Measurements from ENCODE around the gene TANGO2. TPM values are rescaled to one million over a fixed set of nuclear protein-coding genes. Genes with fewer than 3 reads are reported as not detected.

TANGO2 gene
- total and polyA plus RNA-seq, 9 of the 15 experiments (the other 6 are each of a cell fraction or from before 2014, with no cell fraction given), result 15.5 to 94.9 (median 70.1) TPM

DNA sequence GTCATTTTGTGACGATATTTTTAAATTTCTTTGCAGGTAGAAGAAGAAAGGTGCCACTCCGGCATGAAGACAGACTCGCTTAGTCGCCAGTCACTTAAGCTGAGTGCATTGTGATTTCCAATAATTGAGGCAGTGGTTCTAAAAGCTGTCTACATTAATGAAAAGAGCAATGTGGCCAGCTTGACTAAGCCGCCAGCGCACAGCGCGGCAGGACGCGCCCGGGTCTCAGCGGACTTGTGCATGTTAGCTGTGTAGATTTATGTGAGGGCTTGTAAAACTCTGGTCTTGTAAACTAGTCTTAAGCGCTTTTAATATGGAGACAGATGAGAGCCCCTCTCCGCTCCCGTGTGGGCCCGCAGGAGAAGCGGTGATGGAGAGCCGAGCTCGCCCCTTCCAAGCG, 64.7 kb downstream of the TANGO2 start:
- Histone ChIP-seq H2AFZ (ENCODE audit: low read depth, low read length) (no peak overlapping the region), H3K9me1 (ENCODE audit: control insufficient read depth, insufficient read depth, low read length) (peaks cover 16% of the 10 kb centered on the region), H3K9ac (ENCODE audit: insufficient read depth in 1 of 2, low read depth in 2 of 2, low read length in 2 of 2) (peak overlapping the region; percentile 27 to 73), H3K4me3 (no peak overlapping the region), H3K27me3 (ENCODE audit: control insufficient read depth in 2 of 2, insufficient read depth in 2 of 2, low read length in 2 of 2) (no peaks in the 10 kb centered on the region), H4K20me1 (replicated peaks; ENCODE audit: control insufficient read depth, insufficient read depth, low read length) (peaks cover 39% of the 10 kb centered on the region), H3K79me2 (ENCODE audit: control insufficient read depth, insufficient read depth, low read length) (peaks cover 96% of the 10 kb centered on the region), H3K9me3 (replicated peaks; ENCODE audit: control insufficient read depth, insufficient read depth, low read depth, low read length) (no peaks in the 10 kb centered on the region), H3K4me2 (ENCODE audit: insufficient read depth, low read length) (no peak overlapping the region), H3K27ac (ENCODE audit: extremely low read depth, low read depth, low read length) (peak overlapping the region; percentile 76), H3K4me1 (replicated peaks in 1 of 2; ENCODE audit: control insufficient read depth in 2 of 2, insufficient read depth in 2 of 2, low read length in 2 of 2) (peaks cover 40 to 56% of the 10 kb centered on the region in 2 experiments), H3K36me3 (ENCODE audit: control insufficient read depth, insufficient read depth, low read length) (peaks cover 91% of the 10 kb centered on the region)
- in situ Hi-C loops (cut with MboI), result loop anchor here (5.0 kb wide), 1 partner anchor 113 kb away; no protein-coding TSS in a partner anchor
- ChIA-PET CTCF (ENCODE audit: low intra/inter-chr PET ratio) (interaction anchor here (0.7 to 2.8 kb wide), 3 partner anchors 60 to 117 kb away, joined by 3 to 19 read pairs (median 6); no protein-coding TSS in a partner anchor), POLR2A (interaction anchor here (0.9 to 19.4 kb wide), 6 partner anchors 8 to 111 kb away, joined by 3 to 513 read pairs (median 4); partner anchors contain the start of genes RANBP1 and TRMT2A)
- 97% methylated on average over 20 of the region's 20 CpGs for WGBS (ENCODE audit: insufficient coverage, low coverage, missing lambda C conversion rate)
- DNase-seq (ENCODE audit: extremely low read depth in 1 of 4, low spot score in 3 of 4) (no peak), FAIRE-seq (no peak), ATAC-seq (no peak)
- intact Hi-C loops (cut with micrococcal nuclease), result loop anchor here (1.0 kb wide), 3 partner anchors 60 to 115 kb away; partner anchors contain the start of gene TANGO2
- BruUV-seq (replicated peaks), result no TSS peak
- TF ChIP-seq ZKSCAN3 (CRISPR knock-in tag; IDR thresholded peaks at IDR 0.05) (peak; percentile 32; the same call in 1 of the 2 replicates), NR2C1 (IDR thresholded peaks at IDR 0.05) (no peak), NR2C1 (tag; IDR thresholded peaks at IDR 0.05) (no peak), ZSCAN29 (IDR thresholded peaks at IDR 0.05) (no peak), WHSC1 (IDR thresholded peaks at IDR 0.05; ENCODE audit: low read length) (peak; percentile 81), HDAC1 (IDR thresholded peaks at IDR 0.05) (no peak), HCFC1 (IDR thresholded peaks at IDR 0.05; ENCODE audit: low read depth, low read length) (0 out of 2 replicates have a peak, but pooled peaks have one; percentile 6), JUN (IDR thresholded peaks at IDR 0.05; ENCODE audit: borderline replicate concordance, low read depth, low read length) (peak; percentile 13; the same call in 1 of the 2 replicates), JUN (CRISPR knock-in tag; IDR thresholded peaks at IDR 0.05; ENCODE audit: borderline replicate concordance) (no peak), PCBP1 (IDR thresholded peaks at IDR 0.05; ENCODE audit: low read depth, low read length, poor library complexity, severe bottlenecking) (no peak), NR2F6 (CRISPR knock-in tag; IDR thresholded peaks at IDR 0.05) (no peak), SLC30A9 (CRISPR knock-in tag; IDR thresholded peaks at IDR 0.05) (0 out of 2 replicates have a peak, but pooled peaks have one; percentile 40), RAD21 (CRISPR knock-in tag; conservative IDR thresholded peaks at IDR 0.05 in 1 of 2, IDR thresholded peaks at IDR 0.05 in 1 of 2) (0 out of 4 replicates have a peak, but pooled peaks of 1 of the 2 experiments have one; percentile 3), NFIX (CRISPR knock-in tag; IDR thresholded peaks at IDR 0.05; ENCODE audit: low read depth) (no peak)
- TF ChIP-seq, protein P1, sequence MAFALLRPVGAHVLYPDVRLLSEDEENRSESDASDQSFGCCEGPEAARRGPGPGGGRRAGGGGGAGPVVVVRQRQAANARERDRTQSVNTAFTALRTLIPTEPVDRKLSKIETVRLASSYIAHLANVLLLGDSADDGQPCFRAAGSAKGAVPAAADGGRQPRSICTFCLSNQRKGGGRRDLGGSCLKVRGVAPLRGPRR (CRISPR knock-in tag; IDR thresholded peaks at IDR 0.05), result peak; percentile 12; the same call in 1 of the 2 replicates
- TF ChIP-seq, protein P2, sequence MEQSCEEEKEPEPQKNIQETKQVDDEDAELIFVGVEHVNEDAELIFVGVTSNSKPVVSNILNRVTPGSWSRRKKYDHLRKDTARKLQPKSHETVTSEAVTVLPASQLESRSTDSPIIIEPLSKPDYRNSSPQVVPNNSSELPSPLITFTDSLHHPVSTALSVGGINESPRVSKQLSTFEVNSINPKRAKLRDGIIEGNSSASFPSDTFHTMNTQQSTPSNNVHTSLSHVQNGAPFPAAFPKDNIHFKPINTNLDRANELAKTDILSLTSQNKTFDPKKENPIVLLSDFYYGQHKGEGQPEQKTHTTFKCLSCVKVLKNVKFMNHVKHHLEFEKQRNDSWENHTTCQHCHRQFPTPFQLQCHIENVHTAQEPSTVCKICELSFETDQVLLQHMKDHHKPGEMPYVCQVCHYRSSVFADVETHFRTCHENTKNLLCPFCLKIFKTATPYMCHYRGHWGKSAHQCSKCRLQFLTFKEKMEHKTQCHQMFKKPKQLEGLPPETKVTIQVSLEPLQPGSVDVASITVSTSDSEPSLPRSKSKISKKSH (CRISPR knock-in tag; IDR thresholded peaks at IDR 0.05), result no peak
- TF ChIP-seq, protein P3, sequence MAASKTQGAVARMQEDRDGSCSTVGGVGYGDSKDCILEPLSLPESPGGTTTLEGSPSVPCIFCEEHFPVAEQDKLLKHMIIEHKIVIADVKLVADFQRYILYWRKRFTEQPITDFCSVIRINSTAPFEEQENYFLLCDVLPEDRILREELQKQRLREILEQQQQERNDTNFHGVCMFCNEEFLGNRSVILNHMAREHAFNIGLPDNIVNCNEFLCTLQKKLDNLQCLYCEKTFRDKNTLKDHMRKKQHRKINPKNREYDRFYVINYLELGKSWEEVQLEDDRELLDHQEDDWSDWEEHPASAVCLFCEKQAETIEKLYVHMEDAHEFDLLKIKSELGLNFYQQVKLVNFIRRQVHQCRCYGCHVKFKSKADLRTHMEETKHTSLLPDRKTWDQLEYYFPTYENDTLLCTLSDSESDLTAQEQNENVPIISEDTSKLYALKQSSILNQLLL (CRISPR knock-in tag; IDR thresholded peaks at IDR 0.05; ENCODE audit: borderline replicate concordance), result 0 out of 2 replicates have a peak, but pooled peaks have one; percentile 16
- TF ChIP-seq, protein P4, sequence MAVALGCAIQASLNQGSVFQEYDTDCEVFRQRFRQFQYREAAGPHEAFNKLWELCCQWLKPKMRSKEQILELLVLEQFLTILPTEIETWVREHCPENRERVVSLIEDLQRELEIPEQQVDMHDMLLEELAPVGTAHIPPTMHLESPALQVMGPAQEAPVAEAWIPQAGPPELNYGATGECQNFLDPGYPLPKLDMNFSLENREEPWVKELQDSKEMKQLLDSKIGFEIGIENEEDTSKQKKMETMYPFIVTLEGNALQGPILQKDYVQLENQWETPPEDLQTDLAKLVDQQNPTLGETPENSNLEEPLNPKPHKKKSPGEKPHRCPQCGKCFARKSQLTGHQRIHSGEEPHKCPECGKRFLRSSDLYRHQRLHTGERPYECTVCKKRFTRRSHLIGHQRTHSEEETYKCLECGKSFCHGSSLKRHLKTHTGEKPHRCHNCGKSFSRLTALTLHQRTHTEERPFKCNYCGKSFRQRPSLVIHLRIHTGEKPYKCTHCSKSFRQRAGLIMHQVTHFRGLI (CRISPR knock-in tag; IDR thresholded peaks at IDR 0.05), result 0 out of 2 replicates have a peak, but pooled peaks have one; percentile 2

Data from K562 (cell line).